A549 treated with AZD9567 at 1 μM for 4 hours (cell line): ENCODE measurements around the gene SNRNP70. TPM values are rescaled to one million over a fixed set of nuclear protein-coding genes. Genes with fewer than 3 reads are reported as not detected.

Experiments used
- total RNA-seq: library from RNA; stranded (reverse); fragments of 200-300 nt; extraction: Qiagen RNA extraction; gene quantifications from 5 replicates; pipeline ENCODE4 v1.2.3, GENCODE V29; 2022; ENCODE audit not compliant: insufficient read depth

Gene SNRNP70, protein sequence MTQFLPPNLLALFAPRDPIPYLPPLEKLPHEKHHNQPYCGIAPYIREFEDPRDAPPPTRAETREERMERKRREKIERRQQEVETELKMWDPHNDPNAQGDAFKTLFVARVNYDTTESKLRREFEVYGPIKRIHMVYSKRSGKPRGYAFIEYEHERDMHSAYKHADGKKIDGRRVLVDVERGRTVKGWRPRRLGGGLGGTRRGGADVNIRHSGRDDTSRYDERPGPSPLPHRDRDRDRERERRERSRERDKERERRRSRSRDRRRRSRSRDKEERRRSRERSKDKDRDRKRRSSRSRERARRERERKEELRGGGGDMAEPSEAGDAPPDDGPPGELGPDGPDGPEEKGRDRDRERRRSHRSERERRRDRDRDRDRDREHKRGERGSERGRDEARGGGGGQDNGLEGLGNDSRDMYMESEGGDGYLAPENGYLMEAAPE
- 321 to 348 TPM (median 341 TPM) in 5 replicates for total RNA-seq

DNA sequence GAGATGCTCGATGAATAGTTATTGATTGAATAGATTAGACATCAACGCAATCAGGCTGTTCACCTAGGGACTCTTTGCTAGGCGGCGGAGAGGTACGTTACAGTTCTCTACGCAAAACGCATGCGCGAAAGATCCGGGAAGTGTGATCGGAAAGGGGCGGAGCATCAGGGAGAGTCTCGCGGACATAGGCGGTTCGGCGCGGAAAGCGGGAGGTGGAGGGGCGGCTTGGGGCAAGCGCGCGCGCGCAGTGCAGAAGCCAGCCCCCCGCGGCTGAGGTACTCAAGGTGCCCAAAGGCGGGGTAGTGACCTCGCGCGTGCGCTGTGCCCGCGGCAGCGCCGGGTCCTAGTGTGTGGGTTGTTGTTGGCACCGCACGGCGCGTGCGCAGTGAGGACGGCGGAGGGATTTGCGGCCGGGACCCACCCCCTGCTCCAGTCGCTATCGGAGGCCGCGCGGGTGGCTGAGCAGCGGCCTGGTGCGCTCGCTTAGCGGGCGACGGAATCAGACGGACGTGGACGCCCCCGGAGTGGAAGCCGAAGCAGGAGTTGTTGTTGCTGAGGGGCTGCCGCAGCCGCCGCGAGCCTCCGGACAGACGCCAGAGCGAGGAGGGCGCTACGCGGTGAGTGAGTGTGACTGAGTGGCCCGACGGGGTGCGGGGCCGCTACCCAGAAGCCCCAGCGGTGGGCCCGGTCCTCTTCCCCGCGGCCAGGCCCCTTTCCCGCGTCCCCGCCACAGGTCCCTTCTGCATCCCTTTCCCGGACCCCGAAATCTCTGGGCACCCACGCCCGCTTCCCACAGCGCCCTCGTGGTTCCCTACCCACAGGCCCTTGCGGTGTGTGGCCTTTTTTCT is at the start of gene SNRNP70:
TSS of gene SNRNP70 (plus strand) at position 432 of the 848 bp plus-strand sequence. CDS start 964 bp downstream, outside the sequence.

DNA sequence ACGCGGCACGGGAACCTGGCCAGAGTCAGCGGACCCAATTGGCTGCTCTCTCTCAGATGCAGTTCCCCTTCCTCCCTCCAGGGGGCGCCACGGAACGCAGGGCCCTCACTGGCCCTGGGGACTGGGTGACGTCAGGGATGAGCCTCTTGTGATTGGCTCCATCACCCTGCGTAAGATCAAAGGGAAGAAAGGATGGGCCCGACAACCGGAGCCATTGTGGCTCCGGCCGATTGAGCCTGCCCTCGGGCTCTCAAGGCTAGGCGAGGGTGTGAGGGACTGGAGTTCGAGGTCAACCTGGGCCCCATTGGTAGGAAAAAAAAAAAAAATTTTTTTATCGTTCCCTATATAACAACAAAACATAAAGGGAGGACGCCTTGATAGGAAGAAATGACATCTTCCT is 48.4 kb upstream of the SNRNP70 start, which contains the start of gene CGB1:
TSS of gene CGB1 (minus strand) at position 81 of the 400 bp plus-strand sequence. CDS start 184 bp downstream, outside the sequence.

DNA sequence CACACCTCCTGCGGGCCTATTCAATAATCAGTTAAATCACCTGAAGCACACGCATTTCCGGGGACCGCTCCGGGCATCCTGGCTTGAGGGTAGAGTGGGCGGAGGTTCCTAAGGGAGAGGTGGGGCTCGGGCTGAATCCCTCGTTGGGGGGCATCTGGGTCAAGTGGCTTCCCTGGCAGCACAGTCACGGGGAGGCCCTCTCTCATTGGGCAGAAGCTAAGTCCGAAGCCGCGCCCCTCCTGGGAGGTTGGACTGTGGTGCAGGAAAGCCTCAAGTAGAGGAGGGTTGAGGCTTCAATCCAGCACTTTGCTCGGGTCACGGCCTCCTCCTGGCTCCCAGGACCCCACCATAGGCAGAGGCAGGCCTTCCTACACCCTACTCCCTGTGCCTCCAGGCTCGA is 41.7 kb upstream of the SNRNP70 start, which contains the start of gene CGB5:
TSS of gene CGB5 (plus strand) at position 301 of the 400 bp plus-strand sequence. CDS start 362 bp downstream, outside the sequence.

DNA sequence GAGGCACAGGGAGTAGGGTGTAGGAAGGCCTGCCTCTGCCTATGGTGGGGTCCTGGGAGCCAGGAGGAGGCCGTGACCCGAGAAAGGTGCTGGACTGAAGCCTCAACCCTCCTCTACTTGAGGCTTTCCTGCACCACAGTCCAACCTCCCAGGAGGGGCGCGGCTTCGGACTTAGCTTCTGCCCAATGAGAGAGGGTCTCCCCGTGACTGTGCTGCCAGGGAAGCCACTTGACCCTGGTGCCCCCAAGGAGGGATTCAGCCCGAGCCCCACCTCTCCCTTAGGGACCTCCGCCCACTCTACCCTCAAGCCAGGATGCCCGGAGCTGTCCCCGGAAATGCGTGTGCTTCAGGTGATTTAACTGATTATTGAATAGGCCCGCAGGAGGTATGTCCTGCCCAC is 36.2 kb upstream of the SNRNP70 start, which contains the start of gene CGB8:
TSS of gene CGB8 (minus strand) at position 101 of the 400 bp plus-strand sequence. CDS start 372 bp downstream, outside the sequence.

DNA sequence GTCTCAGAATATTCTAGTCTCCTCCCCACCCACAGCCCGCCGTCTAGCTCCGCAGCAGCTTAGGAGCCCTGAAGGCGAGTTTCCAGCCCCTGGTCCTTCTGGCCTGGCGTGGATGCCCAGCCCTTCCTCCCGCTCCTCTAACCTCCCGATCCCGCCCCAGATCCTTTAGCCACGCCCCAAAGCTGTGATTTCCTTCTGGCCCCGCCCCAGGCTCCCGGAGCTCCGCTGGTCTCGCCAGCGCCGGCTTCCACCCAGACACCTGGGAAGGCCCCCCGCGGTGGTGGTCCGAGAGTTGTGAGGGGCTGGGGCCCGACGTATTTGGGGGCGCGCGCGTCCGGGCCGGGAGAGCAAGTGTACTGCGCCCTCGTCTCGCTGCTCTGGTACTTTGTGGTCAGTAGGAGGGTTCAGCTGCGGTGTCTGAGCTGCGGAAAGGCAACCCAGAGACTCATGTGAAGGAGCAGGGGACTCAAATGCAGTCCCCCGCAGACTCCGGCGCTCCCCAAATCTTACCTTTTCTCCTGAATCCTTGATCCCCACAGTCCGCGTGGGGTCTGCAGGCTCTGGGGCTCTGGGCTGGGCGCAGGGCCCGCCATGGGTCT is 27.5 kb upstream of the SNRNP70 start, which contains the start of gene CGB7:
TSS of gene CGB7 (minus strand) at position 114 of the 599 bp plus-strand sequence. CDS start 2,374 bp downstream, outside the sequence.

DNA sequence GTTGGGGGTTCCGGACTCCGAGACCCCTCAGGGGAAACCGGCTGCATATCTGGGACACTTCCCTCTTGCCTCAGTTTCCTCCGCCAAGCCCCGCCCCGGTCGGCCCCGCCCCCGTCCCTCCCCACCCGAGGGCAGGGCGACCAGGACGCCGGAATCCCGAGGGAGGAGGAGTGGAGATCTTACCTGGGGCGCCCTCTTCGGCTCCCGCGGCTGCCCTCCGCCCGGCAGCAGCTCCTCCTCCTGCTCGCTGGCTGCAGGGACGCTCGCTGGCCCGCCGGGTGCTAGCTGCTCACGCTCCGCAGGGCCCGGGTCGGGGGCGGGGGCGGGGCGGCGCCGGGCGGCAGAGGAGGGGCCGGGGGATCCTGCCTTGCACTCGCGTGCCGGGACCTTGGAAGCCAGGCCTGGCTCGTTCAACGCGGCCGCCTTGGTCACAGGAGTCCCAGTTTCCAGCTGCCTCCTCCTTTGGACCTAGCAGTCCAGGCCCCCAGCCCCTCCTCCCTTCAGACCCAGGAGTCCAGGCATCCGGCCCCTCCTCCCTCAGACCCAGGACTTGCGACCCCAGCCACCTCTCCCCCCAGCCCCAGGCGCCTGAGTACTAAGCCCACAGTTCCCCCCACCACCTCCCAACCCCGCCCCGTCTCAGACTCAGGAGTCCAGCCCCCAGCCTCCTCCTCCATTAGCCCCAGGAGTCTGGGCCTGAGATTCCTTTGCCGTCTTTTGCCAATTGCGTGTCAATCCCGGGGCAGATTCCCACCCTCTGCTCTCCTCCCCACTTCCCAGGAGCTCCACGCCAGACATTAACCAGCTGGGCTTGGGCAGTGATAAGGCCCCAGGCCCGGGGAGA is 20.3 kb upstream of the SNRNP70 start, which contains the start of gene NTF4:
TSS of gene NTF4 (minus strand) at position 51 of the 844 bp plus-strand sequence. CDS start 2,821 bp downstream, outside the sequence.

DNA sequence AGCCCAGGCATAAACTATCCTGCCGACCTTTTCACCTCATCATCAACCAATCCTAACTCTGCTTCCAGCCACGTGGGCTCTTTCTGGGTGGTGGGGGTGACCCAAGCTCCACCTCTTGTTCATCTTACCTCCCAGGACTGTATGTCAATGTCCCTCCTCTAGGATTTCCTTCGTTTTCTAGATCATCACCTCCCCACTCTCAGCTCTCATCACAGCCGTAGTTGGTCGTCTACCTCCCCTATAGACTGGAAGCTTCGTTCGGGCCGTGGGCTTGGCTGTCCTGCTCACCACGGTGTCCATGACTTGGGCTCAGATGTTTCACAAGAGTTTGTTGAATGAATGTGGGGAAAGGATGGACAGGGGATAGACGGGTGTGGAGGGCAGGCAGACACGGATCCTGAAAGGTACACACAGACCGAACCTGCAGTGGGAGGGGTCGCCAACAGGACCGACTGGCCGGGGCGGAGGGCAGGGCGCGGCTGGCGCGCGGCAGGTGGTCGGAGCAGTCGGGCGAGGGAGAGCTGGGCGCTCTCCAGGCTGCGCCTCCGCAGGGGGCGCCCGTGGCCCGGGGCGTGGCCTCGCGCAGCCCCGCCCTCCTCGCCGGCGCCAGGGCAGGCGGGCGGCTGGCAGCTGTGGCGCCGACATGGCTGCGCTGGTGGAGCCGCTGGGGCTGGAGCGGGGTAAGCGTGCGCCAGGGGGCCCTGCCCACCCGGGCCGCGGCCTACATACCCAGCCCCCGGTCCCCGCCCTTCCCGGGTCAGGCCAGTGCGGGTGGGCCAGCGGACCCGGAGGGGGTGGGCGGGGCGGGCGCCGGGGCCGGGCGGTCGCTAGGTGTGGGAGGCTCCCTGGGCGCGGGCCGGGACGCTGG is 28.7 kb downstream of the SNRNP70 start, which contains the start of gene LIN7B:
TSS of gene LIN7B (plus strand) at position 609 of the 868 bp plus-strand sequence. CDS start at position 644, 35 bp downstream.

DNA sequence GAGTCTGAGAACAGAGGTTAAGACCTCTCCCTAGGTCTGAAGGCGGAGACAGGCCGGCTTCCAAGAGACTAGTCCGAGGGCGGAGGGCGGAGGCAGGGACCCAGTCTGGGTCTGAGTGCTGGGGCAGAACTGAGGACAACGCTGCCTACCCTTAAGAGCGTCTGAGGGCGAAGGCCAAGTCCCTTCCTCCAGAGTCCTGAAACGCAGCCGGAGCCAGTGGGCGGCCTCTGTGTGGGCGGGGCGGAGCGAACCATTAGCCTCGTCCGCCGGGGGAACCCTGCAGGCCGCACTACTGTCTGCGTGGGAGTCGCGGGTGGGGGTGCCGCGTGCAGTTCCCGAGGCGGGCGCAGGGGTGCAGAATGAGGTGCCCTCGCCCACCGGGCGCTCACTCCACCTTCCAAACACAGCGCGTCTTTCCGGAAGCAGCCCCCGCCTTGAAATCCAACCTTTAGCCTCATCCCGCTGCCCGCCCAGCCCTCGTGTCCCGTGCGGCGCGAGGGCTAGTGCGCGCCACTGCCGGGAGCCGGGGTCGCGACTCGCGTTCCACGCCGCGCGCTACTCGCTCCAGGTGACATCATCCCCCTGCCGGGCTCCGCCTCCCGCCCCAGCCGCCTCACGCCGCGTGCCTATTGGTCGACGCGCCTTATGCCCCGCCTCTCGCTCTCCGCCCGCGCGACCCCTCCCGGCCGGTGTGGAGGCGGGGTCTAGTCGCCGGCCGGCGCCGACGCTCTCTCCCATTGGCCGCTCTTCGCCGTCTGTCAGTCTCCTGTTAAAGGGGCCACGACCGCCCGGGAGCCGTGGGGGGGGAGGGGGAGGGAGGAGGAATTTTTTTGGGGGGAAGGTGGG is 33.5 kb downstream of the SNRNP70 start, which contains the start of gene C19orf73:
TSS of gene C19orf73 (minus strand) at position 579 of the 846 bp plus-strand sequence. CDS start at position 458, 121 bp downstream.

DNA sequence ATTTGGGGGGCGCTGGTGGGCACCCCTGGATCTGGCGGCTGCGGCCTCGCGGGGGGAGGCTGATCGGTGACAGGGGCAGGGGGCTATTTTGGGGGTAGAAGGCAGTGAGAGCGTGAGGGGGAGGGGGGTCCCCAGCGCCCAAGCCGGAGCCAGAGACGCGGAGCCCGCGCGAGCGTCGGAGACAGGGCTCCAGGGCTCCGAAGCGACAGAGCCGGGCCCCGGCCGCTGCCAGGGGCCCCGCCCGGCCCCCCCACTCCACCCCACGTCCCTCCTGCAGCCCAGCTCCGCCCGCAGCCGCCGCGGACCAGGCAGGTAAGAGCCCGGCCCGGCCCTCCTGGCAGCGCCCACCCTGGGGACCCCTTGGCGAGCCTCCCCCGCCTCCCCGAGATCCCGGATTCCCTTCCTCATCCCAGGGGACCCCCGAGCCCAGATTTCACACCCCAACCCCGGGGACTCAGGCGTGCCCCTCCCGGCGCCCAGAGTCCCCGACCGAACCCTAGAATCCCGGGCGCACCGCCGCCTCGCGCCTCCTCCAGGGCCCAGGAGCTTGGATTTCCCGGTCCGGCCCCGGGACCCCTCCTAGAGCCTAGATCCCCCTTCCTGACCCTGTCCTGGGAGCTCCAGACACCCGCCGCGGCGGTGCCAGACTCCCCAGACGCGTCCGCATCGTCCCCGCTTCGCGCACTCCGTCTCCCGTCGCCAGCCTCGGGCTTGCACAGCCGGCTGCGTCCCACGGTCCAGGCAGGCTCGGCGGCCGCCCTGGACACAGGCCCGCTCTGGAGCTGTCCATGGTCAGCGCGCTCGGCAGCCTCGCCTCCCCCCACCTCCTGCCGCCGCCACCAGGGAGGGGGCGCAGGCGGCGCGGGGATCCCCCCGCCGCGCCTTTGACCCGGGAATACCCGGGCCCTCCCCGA is 34.4 kb downstream of the SNRNP70 start, which contains the start of gene PPFIA3:
TSS of gene PPFIA3 (plus strand) at position 134 of the 914 bp plus-strand sequence. CDS start 8,330 bp downstream, outside the sequence.

DNA sequence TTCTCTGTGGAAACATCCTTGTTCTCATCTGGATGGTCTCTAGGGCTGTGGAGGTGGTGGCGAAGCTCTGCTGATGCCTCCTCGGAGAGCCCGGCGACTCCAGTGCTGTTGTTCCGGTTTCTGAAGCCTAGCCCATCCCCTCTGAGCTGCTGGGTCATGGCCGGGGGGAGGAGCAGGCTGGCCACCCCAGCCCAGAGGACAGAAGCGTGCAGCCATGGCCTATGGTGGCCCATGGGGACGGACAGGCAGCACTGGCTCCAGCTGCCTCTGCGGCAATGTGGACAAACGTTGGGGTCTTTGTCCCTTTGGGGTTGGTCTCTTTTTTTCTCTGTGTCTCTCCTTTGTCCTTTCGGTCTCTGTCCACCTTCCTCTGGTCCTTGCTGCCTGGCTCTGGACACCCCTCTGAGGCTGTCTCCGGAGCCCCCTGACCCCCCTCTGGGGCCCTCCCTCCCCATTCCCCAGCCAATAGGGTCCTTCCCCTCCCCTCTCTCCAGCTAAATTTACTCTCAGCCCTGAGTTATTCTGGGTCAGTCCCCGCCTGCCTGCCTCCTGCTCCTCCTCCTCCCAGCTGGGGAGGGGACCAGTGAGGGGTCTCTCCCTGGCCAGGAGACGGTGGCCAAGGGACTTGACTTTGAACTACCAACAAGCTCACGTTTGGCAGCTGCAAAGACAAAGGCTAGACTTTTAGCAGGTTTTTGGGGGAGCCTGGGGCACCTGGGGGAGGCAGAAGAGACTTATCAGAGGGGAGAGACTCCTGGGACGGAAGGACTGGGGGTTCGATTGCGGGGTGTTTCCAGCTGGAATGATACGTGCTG is 70.0 kb downstream of the SNRNP70 start, which contains the start of gene HRC:
TSS of gene HRC (minus strand) at position 392 of the 815 bp plus-strand sequence. CDS start at position 233, 159 bp downstream.

DNA sequence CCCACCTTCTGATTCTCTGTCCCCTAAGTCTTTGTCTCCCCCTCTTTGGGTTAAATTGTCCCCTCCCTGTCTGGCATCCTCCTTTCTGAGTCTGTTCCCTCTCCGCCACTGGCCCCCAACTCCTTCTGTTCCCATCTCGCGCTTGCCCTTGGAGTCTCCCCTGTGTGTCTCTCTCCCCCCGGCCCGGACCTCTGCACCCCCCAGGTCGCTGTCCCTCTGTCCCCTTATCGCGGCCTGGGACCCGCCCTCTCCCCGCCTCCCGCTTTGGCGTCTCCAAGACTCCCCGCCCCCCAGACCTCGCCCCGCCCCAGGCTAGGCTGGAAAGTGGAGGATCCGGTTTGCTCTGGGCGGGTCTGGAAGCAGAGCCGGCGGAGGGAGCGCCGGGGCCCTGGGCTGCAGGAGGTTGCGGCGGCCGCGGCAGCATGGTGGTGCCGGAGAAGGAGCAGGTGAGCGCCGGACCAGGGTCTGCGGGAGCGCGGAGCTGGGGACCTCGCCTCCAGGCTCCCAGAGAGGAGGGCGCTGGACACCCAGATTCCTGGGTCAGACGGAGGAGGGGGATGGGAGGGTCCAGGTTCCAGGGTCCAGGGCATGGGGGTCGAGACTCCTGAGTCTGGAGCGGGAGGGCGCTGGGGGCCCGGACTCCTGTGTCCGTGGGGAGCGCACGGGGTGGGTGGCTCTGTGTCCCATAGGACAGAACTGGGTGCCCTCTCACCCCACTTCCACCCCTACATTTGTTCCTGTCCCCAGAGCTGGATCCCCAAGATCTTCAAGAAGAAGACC is 72.4 kb downstream of the SNRNP70 start, which contains the start of gene TRPM4:
TSS of gene TRPM4 (plus strand) at position 348 of the 780 bp plus-strand sequence. CDS start at position 423, 75 bp downstream.

